DOHH2 (cell line): ENCODE results near the gene COL4A2.

Experiments used
- EZH2phosphoT487 ChIP-seq: fragments of 200-600 bp; sonication (generic); IDR thresholded peaks from 2 replicates; pipeline ENCODE4 v1.6.1; 2017; ENCODE audit warnings: borderline replicate concordance, mild to moderate bottlenecking, antibody characterized with exemption, low read length, moderate library complexity, mixed read lengths
- TF ChIP-seq, protein P1 (sequence below): fragments of 200-600 bp; sonication (generic); IDR thresholded peaks from one replicate; pipeline ENCODE4 v1.5.1; 2014; ENCODE audit warnings: antibody characterized with exemption, mild to moderate bottlenecking, low read depth, low read length; ENCODE audit not compliant: poor library complexity, severe bottlenecking

DNA sequence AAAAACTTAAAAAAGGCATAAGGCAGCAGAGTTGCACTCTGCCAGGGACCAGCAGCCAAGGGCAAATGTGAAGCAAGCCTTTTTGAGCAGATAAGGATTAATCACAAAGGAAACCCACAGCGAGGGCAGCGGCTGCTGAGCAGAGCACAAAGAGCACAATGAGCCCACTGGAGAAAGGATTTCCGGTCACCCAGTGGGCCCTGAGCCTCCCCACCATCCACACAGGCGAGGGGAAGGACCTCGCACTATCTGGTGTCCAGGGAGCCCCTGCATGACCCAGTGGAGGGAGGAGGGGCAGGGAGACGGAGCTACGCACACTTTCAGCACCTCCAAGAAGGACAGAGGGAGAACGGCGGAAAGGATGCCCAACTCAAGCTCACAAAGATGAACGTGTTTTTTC is 40.1 kb upstream of the COL4A2 start:
- TF ChIP-seq, protein P1, sequence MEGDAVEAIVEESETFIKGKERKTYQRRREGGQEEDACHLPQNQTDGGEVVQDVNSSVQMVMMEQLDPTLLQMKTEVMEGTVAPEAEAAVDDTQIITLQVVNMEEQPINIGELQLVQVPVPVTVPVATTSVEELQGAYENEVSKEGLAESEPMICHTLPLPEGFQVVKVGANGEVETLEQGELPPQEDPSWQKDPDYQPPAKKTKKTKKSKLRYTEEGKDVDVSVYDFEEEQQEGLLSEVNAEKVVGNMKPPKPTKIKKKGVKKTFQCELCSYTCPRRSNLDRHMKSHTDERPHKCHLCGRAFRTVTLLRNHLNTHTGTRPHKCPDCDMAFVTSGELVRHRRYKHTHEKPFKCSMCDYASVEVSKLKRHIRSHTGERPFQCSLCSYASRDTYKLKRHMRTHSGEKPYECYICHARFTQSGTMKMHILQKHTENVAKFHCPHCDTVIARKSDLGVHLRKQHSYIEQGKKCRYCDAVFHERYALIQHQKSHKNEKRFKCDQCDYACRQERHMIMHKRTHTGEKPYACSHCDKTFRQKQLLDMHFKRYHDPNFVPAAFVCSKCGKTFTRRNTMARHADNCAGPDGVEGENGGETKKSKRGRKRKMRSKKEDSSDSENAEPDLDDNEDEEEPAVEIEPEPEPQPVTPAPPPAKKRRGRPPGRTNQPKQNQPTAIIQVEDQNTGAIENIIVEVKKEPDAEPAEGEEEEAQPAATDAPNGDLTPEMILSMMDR = no peak
- no peak for TF ChIP-seq EZH2phosphoT487
